HG02759 (cell line): Measurements from ENCODE around the gene G6PC1.

Experiments used
- ATAC-seq: cut with Tn5 transposase; IDR thresholded peaks from one replicate; pipeline ENCODE4 v1.9.1; 2021; ENCODE audit warnings: mild to moderate bottlenecking, moderate library complexity; ENCODE audit not compliant: unreplicated experiment

The G6PC1 gene

DNA sequence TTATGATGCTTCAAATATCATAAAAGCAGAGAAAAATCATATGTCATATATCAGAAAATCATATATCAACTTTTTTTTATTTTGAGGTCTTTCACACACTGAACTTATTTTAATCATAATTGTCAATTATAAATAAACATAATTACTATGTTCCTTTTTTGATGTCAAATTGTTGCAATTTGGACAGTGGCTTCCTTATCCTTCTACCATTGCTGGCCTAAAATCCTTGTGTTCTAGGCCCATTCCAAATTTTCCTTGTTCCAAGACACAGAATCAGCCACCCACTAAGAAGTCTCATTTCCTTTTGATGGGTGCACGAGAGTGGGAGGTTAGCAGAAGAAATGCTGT, 28.9 kb downstream of the G6PC1 start:
- ATAC-seq, result no peak

DNA sequence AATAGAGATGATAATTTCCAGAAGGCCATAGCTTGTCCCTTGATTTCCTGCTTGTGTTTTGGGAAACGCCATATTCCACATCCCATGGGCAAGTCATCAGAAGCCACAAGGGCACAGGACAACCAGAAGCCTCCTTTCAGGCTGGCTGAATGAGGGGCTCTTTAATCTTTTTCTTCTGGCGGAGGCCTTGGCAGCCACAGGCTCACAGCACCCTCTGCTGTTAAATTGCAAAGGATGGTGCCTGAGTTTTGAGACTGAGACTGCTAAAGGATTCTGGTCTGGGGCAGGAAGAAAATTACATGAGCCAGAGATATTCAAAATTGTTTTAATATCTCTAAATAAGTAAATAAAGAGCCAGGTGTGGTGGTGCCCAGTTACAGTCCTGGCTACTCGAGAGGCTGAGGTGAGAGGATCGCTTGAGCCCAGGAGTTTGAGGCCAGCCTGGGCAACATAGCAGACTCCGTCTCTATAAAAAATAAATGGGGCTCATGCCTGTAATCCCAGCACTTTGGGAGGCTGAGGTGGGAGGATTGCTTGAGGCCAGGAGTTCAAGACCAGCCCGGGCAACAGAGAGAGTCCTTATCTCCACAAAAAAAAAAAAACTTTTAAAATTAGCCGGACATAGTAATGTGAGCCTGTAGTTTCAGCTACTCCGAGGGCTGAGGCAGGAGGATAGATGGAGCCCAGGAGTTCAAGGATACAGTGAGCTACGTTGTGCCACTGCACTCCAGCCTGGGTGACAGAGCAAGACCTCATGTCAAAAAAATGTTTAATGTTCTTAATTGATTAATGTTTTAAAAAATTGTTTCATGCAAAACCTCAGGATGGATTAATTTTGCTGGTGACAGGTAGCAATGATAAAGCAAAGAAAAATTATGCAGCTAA, 37.4 kb downstream of the G6PC1 start:
- no peak for ATAC-seq

DNA sequence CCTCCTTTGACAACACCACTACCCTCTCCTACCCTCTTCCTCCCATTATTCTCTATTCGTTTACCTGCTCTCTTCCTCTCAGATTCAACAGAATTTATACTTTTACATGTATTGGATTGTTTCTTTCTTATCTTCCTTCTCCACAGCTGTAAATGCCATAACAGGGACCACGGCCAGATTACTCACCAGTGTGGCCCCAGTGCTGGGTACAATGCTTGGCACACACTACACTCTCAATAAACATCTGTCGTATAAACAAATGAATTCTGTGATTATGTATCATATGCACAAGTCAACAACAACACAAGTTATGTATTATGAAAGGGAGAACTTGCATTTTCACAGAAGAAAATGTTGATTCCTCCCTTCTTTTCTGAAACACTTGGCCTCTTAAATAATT, 43.6 kb downstream of the G6PC1 start:
- ATAC-seq, result no peak

DNA sequence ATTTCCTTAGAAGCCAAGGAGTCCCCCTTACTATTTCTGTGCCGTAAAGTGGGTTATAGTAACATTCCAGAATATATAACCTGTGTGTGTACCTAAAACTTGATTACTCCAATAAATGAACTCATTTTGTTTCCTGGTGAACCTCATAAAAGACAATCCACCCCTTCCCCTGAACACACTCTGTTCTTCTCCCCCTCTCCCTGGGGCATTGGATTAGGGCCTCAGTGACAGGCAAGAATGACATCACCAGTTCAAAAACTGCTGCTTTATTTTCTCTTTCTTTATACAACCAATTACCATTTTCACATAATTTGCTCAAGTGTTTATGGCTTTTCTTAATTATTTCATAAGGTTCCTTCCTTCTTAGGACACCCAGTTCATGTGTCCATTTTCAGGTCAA, 46.2 kb downstream of the G6PC1 start:
- ATAC-seq, result no peak

DNA sequence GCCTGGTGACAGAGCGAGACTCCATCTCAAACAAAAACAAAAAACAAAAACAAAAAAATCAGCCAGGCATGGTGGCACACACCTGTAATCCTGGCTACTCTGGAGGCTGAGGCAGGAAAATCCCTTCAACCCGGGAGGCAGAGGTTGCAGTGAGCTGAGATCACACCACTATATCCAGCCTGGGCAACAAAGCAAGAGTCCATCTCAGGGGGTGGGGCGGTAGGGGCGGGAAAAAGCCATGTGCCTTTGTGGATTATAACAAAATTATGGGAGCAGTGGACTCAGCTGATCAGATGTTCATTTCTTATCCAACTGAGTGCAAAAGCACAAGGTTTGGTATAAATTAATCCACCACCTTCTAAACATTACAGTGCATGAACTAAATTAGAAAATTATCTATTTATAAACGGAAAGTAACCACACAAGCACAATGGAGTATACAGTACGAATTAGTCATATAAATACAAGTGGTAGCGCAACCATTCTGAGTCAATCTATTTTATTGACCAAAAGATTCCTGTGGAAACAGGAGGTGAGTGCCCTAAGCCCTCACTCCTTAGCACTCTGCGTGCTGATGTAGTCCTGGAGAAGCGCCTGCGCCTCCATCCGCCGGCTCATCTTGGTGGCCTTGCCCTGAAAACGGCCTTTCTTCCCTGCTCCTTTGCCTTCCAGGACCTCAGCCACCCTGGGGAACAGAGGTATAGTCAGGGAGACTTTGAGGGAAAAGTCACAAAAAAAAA, 49.6 kb downstream of the G6PC1 start:
- ATAC-seq, result no peak
